ENCODE measurements around the gene EPS8L1.

The EPS8L1 gene

DNA sequence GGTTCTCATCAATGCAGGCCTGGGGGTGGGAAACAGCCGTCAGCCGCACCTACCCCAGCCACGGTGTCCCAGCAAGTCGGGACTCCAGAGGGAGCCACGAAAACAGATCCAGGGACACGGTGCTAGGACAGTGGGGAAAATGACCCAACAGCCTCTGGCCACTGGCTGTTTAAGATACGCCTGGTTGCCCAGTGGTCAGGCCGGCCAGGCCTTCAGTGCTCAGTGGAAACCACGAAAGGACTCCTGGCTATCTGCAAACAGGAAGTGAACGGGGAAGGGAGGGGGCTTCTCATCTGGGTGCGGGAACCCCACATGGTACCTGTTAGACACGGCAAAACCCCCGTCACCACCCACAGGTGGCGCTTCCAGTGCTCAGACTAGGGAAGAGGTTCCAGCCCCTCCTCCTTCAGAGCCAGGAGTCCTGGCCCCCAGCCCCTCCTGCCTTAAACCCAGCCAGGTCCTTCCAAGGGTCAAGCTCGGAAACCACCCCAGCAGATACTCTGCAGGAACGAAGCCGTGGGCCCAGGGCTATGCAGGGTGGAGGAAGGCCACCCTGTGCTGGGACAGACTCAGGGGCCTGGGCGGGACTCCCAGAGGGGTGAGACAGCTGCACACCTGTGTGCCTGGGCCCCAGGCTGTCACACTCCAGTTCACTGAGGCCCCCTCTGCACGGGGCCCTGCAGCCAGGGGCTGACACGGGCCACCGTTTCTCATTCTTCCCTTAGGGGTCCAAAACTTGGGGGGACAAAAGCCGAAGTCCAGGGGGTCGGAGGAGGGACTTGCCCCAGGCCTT is 37.3 kb downstream of the EPS8L1 start:
- TF ChIP-seq, protein P1, sequence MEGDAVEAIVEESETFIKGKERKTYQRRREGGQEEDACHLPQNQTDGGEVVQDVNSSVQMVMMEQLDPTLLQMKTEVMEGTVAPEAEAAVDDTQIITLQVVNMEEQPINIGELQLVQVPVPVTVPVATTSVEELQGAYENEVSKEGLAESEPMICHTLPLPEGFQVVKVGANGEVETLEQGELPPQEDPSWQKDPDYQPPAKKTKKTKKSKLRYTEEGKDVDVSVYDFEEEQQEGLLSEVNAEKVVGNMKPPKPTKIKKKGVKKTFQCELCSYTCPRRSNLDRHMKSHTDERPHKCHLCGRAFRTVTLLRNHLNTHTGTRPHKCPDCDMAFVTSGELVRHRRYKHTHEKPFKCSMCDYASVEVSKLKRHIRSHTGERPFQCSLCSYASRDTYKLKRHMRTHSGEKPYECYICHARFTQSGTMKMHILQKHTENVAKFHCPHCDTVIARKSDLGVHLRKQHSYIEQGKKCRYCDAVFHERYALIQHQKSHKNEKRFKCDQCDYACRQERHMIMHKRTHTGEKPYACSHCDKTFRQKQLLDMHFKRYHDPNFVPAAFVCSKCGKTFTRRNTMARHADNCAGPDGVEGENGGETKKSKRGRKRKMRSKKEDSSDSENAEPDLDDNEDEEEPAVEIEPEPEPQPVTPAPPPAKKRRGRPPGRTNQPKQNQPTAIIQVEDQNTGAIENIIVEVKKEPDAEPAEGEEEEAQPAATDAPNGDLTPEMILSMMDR (IDR thresholded peaks at IDR 0.05), result no peak

DNA sequence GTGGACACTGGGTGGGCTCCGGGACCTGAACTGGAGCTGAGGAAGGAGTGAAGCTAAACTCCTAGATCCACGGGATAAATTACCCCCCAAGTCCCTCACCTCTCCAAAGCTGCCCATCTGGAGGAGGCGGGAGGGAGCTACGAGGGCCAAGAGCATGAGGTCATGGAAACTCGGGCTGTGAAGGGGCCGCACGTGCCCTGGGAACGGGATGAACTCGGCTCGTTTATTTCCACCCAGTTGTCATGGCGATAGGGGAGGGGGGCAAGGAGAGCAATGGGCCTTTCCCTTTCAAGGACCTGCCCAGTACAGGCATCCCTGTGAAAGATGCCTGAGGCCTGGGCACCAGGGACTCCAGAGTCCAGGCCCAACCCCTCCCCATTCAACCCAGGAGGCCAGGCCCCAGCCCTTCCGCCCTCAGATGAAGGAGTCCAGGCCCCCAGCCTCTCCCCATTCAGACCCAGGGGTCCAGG is 37.9 kb downstream of the EPS8L1 start:
- TF ChIP-seq, protein P1 (IDR thresholded peaks at IDR 0.05), result no peak

DNA sequence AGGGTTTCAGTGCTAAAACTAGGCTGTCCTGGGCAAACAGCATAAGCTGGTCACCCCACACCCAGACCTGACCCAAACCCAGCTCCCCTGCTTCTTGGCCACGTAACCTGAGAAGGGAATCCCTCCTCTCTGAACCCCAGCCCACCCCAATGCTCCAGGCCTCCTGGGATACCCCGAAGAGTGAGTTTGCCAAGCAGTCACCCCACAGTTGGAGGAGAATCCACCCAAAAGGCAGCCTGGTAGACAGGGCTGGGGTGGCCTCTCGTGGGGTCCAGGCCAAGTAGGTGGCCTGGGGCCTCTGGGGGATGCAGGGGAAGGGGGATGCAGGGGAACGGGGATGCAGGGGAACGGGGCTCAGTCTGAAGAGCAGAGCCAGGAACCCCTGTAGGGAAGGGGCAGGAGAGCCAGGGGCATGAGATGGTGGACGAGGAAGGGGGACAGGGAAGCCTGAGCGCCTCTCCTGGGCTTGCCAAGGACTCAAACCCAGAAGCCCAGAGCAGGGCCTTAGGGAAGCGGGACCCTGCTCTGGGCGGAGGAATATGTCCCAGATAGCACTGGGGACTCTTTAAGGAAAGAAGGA is 39.0 kb downstream of the EPS8L1 start:
- TF ChIP-seq, protein P1 (IDR thresholded peaks at IDR 0.05), result no peak

DNA sequence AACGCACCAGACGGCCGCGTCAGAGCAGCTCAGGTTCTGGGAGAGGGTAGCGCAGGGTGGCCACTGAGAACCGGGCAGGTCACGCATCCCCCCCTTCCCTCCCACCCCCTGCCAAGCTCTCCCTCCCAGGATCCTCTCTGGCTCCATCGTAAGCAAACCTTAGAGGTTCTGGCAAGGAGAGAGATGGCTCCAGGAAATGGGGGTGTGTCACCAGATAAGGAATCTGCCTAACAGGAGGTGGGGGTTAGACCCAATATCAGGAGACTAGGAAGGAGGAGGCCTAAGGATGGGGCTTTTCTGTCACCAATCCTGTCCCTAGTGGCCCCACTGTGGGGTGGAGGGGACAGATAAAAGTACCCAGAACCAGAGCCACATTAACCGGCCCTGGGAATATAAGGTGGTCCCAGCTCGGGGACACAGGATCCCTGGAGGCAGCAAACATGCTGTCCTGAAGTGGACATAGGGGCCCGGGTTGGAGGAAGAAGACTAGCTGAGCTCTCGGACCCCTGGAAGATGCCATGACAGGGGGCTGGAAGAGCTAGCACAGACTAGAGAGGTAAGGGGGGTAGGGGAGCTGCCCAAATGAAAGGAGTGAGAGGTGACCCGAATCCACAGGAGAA is 39.9 kb downstream of the EPS8L1 start:
- TF ChIP-seq, protein P1 (IDR thresholded peaks at IDR 0.05), result no peak

DNA sequence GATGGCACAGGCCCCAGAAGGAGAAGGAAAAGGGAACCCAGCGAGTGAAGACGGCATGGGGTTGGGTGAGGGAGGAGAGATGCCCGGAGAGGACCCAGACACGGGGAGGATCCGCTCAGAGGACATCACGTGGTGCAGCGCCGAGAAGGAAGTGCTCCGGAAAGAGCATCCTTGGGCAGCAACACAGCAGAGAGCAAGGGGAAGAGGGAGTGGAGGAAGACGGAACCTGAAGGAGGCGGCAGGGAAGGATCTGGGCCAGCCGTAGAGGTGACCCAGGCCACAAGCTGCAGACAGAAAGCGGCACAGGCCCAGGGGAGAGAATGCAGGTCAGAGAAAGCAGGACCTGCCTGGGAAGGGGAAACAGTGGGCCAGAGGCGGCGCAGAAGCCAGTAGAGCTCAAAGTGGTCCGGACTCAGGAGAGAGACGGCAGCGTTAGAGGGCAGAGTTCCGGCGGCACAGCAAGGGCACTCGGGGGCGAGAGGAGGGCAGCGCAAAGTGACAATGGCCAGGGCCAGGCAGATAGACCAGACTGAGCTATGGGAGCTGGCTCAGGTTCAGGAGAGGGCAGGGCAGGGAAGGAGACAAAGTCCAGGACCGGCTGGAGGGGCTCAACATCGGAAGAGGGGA is 40.7 kb downstream of the EPS8L1 start:
- TF ChIP-seq, protein P1 (IDR thresholded peaks at IDR 0.05), result no peak

DNA sequence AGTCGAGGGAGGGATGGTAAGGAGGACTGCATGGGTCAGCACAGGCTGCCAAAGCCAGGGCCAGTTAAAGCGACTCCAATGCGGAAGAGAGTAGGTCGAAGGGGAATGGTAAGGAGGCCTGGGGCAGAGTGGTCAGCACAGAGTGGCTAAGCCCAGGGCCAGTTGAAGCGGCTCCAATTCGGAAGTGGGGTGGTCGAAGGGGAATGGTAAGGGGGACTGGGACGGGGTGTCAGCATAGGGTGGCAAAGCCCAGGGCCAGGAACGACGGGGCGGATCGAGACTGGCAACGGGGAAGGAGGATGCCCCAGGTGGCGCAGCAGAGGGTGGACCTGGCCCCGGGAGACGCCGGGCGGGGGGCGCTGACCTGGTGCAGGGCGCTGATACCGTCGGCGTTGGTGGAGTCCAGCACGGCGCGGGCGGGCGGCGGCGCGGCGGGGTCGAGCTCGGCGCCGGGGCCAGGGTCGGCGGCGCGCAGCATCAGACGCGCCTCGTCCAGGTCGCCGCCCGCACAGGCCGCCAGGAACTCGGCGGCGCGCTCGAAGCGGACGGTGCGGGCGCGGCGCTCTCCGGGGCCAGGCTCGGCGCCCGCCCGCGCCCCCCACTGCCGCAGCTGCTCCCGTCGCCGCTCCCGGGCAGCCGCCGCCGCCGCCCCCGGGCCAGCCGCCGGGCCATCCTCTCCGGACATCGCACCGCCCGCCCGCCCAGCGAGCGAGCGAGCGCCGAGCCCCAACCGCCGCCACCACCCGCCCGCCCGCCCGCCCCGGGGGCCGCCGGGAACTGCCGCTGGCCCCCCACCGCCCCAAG is 41.4 kb downstream of the EPS8L1 start, which contains the start of gene PPP1R12C:
Gene PPP1R12C, minus strand, starts transcription at position 779 of the 804 bp plus-strand sequence. Its CDS starts 94 bp downstream, at position 685.
- TF ChIP-seq, protein P1 (IDR thresholded peaks at IDR 0.05), result no peak
